Ascending aorta (tissue), 2 donors: ENCODE results near the gene NUP88. TPM values are rescaled to one million over a fixed set of nuclear protein-coding genes. Genes with fewer than 3 reads are reported as not detected.

Source experiments
- DNase-seq, 2 donors: peaks; one replicate each; pipeline ENCODE4 v3.0.0-alpha.2; 2019; ENCODE audit warnings: low spot score in 2 of 2
- H3K27ac ChIP-seq, 2 donors: fragments of 200-600 bp; sonication (generic); one replicate each; pipeline ENCODE4 v1.5.1; 2016 to 2017; ENCODE audit warnings: mild to moderate bottlenecking in 1 of 2
- H3K27me3 ChIP-seq: fragments of 200-600 bp; sonication (generic); one replicate; pipeline ENCODE4 v1.5.1; 2017
- H3K36me3 ChIP-seq, 2 donors: fragments of 200-600 bp; sonication (generic); one replicate each; pipeline ENCODE4 v1.5.1; 2016
- H3K4me1 ChIP-seq, 2 donors: fragments of 200-600 bp; sonication (generic); one replicate each; pipeline ENCODE4 v1.5.1; 2016 to 2017; ENCODE audit warnings: mild to moderate bottlenecking in 1 of 2
- H3K4me3 ChIP-seq, 2 donors: fragments of 200-600 bp; sonication (generic); one replicate each; pipeline ENCODE4 v1.5.1; 2016 to 2017; ENCODE audit warnings: mild to moderate bottlenecking in 1 of 2
- H3K9me3 ChIP-seq, 2 donors: fragments of 200-600 bp; sonication (generic); one replicate each; pipeline ENCODE4 v1.5.1; 2016
- intact Hi-C: fragments of 100-400 bp; cut with DNase I; formaldehyde crosslinking; loops from one replicate; pipeline ENCODE4 v1.15.1; 2023
- total RNA-seq: library from RNA; depleted of rRNA; stranded (reverse); fragments of >200 nt; gene quantifications from one replicate; pipeline ENCODE4 v1.1.0, GENCODE V29; 2016
- TF ChIP-seq, protein P1 (sequence below), 3 experiments: fragments of 200-600 bp in 2 of 3; fragments of 450-650 bp in 1 of 3; sonication (generic) in 2 of 3; IDR thresholded peaks; one replicate each; pipeline ENCODE4 v1.5.1; 2016 to 2019; ENCODE audit warnings: antibody characterized with exemption in 3 of 3, mild to moderate bottlenecking in 1 of 3, moderate library complexity in 1 of 3

The NUP88 gene
- 102 TPM for total RNA-seq

DNA sequence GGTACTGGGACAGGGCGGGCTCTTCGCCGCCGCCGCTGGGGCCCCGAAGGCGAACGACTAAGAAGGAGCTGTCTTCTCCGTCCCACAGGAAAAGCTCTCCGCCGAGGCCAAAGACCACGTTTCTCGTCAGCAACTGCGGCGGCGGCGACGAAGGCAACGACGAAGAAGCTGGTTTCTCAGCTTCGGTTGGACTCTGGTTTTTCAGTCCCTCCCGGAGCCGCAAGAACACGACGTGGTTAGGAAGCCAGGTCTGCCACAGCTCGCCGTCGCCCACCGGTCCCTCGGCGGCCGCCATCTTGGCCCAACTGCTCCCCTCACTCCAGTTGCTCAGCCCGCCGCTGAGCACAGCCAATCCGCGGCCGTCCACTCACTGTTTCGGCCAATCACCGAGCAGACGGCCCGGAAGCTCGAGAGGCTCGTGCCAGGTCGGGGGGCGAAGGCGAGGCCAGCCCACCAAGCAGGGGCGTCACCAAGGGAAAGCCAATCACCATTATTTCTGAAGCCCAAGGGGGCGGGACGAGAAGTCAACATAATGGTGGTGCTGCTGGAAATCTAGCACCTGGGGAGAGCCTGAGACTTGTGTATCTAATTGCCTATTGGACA, at the start of gene NUP88:
NUP88 (minus strand) TSS at position 307 of the 603 bp plus-strand sequence; CDS start at position 295, 12 bp downstream.
- TF ChIP-seq, protein P1, sequence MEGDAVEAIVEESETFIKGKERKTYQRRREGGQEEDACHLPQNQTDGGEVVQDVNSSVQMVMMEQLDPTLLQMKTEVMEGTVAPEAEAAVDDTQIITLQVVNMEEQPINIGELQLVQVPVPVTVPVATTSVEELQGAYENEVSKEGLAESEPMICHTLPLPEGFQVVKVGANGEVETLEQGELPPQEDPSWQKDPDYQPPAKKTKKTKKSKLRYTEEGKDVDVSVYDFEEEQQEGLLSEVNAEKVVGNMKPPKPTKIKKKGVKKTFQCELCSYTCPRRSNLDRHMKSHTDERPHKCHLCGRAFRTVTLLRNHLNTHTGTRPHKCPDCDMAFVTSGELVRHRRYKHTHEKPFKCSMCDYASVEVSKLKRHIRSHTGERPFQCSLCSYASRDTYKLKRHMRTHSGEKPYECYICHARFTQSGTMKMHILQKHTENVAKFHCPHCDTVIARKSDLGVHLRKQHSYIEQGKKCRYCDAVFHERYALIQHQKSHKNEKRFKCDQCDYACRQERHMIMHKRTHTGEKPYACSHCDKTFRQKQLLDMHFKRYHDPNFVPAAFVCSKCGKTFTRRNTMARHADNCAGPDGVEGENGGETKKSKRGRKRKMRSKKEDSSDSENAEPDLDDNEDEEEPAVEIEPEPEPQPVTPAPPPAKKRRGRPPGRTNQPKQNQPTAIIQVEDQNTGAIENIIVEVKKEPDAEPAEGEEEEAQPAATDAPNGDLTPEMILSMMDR (IDR thresholded peaks at IDR 0.05): no peak
- Histone ChIP-seq H3K4me3 (peak within 1 kb of the TSS; percentile 68 to 84), H3K4me1 (peaks cover 4 to 20% of the 10 kb centered on the region in 2 donors), H3K36me3 (peaks cover 24 to 38% of the 10 kb centered on the region in 2 donors), H3K27me3 (no peaks in the 10 kb centered on the region), H3K9me3 (no peaks in the 10 kb centered on the region), H3K27ac (peak within 1 kb of the TSS; percentile 78 to 82)
- intact Hi-C loops: loop anchor here (1.0 to 10.0 kb wide), 3 partner anchors 20 to 1595 kb away; partner anchors contain the start of genes C1QBP, RABEP1 and RNASEK
- peak; percentile 91 to 98 for DNase-seq

DNA sequence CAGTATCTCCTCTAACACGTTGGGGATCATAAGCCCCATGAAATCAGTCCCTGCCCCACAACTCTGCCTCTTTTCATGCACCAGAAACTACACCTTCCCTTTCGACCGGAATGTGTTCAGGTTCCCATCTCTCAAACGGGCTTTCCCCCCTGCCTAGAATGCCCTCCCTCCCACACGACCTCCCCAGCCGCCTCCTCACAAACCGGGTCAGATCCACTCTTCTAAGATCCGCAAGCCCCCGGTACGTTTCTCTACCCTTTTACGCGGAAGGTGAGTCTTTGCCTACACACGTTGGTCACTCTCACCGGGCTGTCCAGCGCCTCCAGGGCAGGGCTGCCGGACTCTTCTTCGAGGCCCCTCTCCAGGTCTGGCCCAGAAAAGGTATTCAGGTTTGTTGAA, 48.6 kb upstream of the NUP88 start:
- H3K9me3 ChIP-seq: no peaks in the 10 kb centered on the region
- H3K27ac ChIP-seq: peak overlapping the region in 1 of 2 donors; percentile 71
- no peak for DNase-seq
- H3K36me3 ChIP-seq: peaks cover 6 to 13% of the 10 kb centered on the region in 2 donors
- intact Hi-C loops: loop anchor here (2.0 to 5.0 kb wide), 2 partner anchors 29 to 46 kb away; partner anchors contain the start of genes C1QBP and RPAIN
- no peaks in the 10 kb centered on the region for H3K27me3 ChIP-seq
- TF ChIP-seq, protein P1 (IDR thresholded peaks at IDR 0.05): no peak
- peak overlapping the region; percentile 59 to 85 for H3K4me3 ChIP-seq
- H3K4me1 ChIP-seq: peaks cover 2 to 9% of the 10 kb centered on the region in 2 donors

DNA sequence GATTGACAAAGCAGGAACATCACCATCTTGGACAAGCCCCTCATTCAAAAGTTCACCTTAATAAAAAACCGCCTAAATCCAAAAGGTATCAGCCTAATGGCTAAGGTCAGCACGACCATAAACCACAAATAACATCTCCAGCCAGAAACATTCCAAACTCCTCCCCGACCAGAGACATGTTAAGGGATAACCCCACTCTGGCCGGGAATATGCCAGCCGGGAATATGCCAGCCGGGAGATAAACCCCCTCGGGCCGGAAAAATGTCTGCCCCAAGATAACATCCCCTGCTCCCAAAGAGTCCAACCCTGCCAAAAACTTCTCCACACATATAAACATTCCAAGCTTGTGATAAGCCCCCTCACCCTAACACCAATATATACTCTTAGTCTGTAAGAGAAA, 48.0 kb upstream of the NUP88 start:
- TF ChIP-seq, protein P1 (IDR thresholded peaks at IDR 0.05): no peak
- Histone ChIP-seq H3K4me1 (peaks cover 2 to 9% of the 10 kb centered on the region in 2 donors), H3K27ac (no peak overlapping the region), H3K9me3 (no peaks in the 10 kb centered on the region), H3K27me3 (no peaks in the 10 kb centered on the region), H3K36me3 (peaks cover 3 to 11% of the 10 kb centered on the region in 2 donors), H3K4me3 (peak overlapping the region; percentile 59 to 85)
- intact Hi-C loops: loop anchor here (5.0 kb wide), 1 partner anchor 45 kb away; the partner anchor contains the start of gene RPAIN
- DNase-seq: no peak

DNA sequence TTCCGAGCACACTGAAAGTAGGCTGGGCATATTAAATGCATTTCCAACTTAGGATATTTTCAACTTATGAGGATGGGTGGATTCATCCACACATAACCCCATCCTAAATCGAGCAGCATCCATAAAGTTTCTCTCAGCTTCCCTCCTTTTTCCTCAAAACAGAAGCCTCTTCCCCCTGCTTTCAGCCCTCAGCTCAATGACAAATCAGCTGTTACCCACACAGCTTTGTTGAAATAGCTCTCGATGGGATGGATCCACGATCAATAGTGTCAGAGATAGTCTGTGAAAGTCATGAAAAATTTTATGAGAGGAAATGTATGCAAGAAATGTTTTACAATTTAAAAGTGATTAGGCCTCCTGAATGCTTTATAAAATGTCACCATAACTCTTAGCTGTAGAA, 46.8 kb upstream of the NUP88 start:
- peaks cover 2 to 9% of the 10 kb centered on the region in 2 donors for H3K4me1 ChIP-seq
- peaks cover 9 to 12% of the 10 kb centered on the region in 2 donors for H3K36me3 ChIP-seq
- no peak for DNase-seq
- H3K9me3 ChIP-seq: no peaks in the 10 kb centered on the region
- H3K27ac ChIP-seq: no peak overlapping the region
- no peaks in the 10 kb centered on the region for H3K27me3 ChIP-seq
- intact Hi-C loops: loop anchor here (5.0 kb wide), 1 partner anchor 44 kb away; the partner anchor contains the start of gene RPAIN
- TF ChIP-seq, protein P1 (IDR thresholded peaks at IDR 0.05): no peak
- H3K4me3 ChIP-seq: no peak overlapping the region

DNA sequence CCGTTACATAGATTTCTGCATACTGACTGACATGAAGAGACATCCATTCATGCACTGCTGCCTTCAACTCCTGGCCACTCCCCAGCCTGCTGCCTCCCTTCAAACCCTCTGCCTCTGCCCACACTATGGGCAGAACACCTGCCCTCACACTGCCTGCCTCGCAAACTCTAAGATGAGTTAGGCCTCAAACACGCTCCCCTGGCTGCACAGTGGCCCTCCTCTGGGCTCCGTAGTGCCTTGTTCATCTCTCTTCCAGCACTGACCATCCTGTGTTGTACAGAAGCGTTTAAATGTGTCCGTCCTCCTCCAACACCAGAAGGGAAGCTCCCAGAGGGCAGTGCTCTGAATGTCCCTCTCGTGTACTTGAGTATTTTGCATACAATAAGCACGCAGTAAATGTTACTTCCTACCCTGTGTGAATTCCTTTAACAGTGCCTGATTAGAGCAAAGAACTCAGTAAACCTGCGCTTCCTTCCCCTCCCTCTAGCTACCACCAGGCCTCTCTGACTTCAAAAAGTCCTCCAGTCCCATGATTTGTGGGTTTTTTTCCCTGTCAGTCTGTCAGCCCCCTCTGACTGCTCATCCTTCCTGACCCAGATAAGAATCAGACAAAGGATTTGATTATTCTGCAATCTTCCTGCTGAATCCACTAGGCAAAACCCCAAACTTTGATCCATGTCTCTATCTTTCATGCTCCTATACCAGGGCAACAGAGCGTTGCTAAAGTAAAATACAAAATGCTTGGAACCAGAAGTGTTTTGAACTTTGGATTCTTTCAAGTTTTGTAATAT, 45.5 kb upstream of the NUP88 start:
- TF ChIP-seq, protein P1 (IDR thresholded peaks at IDR 0.05): no peak
- Histone ChIP-seq H3K9me3 (no peaks in the 10 kb centered on the region), H3K4me1 (peaks cover 2 to 9% of the 10 kb centered on the region in 2 donors), H3K36me3 (peaks cover 15 to 20% of the 10 kb centered on the region in 2 donors), H3K27me3 (no peaks in the 10 kb centered on the region), H3K4me3 (no peak overlapping the region), H3K27ac (no peak overlapping the region)
- intact Hi-C loops: loop anchor here (5.0 kb wide), 1 partner anchor 43 kb away; the partner anchor contains the start of gene RPAIN
- DNase-seq: no peak
